Measurements from ENCODE around the gene NISCH.

DNA sequence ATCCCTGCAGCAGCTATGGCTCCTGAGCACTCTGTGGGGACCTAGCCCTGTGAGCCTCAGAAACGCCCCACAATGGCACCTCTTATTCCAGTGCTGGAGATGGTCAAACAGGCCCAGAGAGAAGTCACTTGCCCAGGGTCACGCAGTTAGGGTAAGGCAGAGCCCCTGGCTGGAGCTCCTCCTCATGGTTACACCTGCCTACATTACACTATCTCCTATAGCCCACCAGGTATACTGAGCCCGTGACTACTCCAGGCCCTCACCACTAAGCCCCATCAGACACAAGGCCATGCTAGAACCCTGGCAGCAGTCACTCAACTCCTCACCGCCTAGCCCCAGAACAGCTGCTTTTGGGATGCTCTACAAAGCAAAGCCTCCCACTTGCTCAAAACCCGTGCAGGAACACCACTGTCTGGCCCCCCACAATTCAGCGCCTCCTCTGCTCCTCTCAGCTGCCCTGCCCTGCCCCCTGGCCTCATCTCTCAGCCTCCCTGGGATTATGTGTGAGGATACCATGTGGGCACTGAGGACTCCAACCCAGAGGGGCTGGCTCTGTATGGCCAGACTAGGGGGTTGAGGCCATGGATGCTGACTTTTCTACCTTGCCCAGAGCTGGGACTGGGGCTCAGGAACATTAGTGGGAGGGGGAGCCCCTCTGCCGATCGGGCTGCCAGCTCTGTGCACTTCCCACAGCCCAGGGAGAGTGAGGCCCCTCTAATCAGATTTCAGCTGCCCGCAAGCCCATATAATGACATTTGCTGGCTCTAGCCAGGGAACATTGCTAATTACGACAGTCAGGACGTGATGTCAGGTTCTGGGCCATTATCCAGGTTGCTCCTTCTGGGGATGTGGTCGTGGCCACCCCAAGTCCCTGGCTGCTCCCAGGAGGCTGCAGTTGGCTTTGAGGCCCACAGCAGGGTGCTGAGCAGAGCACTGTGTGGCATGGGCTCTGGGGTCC is 74.3 kb downstream of the NISCH start:
- TF ChIP-seq HDAC2 (IDR thresholded peaks at IDR 0.05; ENCODE audit: borderline replicate concordance in 1 of 2, low read depth in 2 of 2, low read length in 2 of 2) = no peak
- no peak for TF ChIP-seq GABPA (IDR thresholded peaks at IDR 0.05; ENCODE audit: borderline replicate concordance, insufficient read depth, low read length)
- TF ChIP-seq CBX8 (IDR thresholded peaks at IDR 0.05; ENCODE audit: borderline replicate concordance, low read depth, low read length) = no peak
- TF ChIP-seq, protein P1, sequence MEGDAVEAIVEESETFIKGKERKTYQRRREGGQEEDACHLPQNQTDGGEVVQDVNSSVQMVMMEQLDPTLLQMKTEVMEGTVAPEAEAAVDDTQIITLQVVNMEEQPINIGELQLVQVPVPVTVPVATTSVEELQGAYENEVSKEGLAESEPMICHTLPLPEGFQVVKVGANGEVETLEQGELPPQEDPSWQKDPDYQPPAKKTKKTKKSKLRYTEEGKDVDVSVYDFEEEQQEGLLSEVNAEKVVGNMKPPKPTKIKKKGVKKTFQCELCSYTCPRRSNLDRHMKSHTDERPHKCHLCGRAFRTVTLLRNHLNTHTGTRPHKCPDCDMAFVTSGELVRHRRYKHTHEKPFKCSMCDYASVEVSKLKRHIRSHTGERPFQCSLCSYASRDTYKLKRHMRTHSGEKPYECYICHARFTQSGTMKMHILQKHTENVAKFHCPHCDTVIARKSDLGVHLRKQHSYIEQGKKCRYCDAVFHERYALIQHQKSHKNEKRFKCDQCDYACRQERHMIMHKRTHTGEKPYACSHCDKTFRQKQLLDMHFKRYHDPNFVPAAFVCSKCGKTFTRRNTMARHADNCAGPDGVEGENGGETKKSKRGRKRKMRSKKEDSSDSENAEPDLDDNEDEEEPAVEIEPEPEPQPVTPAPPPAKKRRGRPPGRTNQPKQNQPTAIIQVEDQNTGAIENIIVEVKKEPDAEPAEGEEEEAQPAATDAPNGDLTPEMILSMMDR (IDR thresholded peaks at IDR 0.05; ENCODE audit: control extremely low read depth in 1 of 3, insufficient read depth in 1 of 3, low read depth in 1 of 3, low read length in 3 of 3) = no peak
- no peak for TF ChIP-seq POLR2AphosphoS5 (IDR thresholded peaks at IDR 0.05; ENCODE audit: low read depth, low read length)
- TF ChIP-seq BACH1 (IDR thresholded peaks at IDR 0.05; ENCODE audit: low read length) = no peak
- no peak for TF ChIP-seq CEBPB (IDR thresholded peaks at IDR 0.05; ENCODE audit: low read depth, low read length)
- no peak for TF ChIP-seq RAD21 (IDR thresholded peaks at IDR 0.05 in 1 of 2, conservative IDR thresholded peaks at IDR 0.05 in 1 of 2; ENCODE audit: low read depth in 2 of 2, low read length in 2 of 2)
- no peak for TF ChIP-seq POU5F1 (IDR thresholded peaks at IDR 0.05; ENCODE audit: low read depth, low read length)

Measured in H1 (cell line).